ENCODE results near the gene ABCC4.

Gene ABCC4

DNA sequence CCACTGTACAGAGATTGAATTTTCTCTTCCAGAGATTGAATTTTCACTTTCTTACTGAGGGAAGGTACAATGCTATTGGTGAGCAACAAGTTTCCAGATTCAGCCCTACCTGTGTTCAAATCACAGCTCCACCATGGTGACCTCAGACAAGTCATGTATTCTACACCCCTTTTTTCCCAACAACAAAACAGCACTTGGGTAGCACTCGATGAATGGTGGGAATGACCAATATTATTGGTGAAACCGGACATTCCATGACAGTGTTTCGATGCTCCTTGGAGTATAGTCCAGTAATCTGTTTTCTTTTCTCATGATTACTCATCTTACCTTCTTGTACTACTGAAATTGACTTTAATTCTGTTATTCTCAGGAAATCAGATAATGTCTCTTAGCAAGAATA lies 322.7 kb downstream of the ABCC4 start (continued):
- TF ChIP-seq KLF10 (tag by site-specific recombination; IDR thresholded peaks at IDR 0.05): no peak
- no peak for TF ChIP-seq ZBTB7A (tag by site-specific recombination; IDR thresholded peaks at IDR 0.05; ENCODE audit: low read depth)
- TF ChIP-seq PRDM6 (tag by site-specific recombination; IDR thresholded peaks at IDR 0.05): no peak

GRCh38 chr13:94974015-94974951 lies 327.0 kb downstream of the ABCC4 start:
- Histone ChIP-seq H3K27ac (ENCODE audit: extremely low read depth, low read depth, low read length) (no peak overlapping the region), H3K4me3 (ENCODE audit: low read depth, low read length) (no peak overlapping the region), H3K36me3 (ENCODE audit: control insufficient read depth in 2 of 2, insufficient read depth in 1 of 2, low read length in 2 of 2) (no peaks in the 10 kb centered on the region), H3K9me3 (ENCODE audit: control insufficient read depth, insufficient read depth, low read depth, low read length) (no peaks in the 10 kb centered on the region), H3K4me1 (ENCODE audit: control insufficient read depth, insufficient read depth, low read length) (no peaks in the 10 kb centered on the region)
- ChIA-PET POLR2A (no interaction called here), CTCF (interaction anchor here (0.5 to 0.9 kb wide), 2 partner anchors 27 to 562 kb away, joined by 3 to 5 read pairs; no protein-coding TSS in a partner anchor)
- TF ChIP-seq, protein P1, sequence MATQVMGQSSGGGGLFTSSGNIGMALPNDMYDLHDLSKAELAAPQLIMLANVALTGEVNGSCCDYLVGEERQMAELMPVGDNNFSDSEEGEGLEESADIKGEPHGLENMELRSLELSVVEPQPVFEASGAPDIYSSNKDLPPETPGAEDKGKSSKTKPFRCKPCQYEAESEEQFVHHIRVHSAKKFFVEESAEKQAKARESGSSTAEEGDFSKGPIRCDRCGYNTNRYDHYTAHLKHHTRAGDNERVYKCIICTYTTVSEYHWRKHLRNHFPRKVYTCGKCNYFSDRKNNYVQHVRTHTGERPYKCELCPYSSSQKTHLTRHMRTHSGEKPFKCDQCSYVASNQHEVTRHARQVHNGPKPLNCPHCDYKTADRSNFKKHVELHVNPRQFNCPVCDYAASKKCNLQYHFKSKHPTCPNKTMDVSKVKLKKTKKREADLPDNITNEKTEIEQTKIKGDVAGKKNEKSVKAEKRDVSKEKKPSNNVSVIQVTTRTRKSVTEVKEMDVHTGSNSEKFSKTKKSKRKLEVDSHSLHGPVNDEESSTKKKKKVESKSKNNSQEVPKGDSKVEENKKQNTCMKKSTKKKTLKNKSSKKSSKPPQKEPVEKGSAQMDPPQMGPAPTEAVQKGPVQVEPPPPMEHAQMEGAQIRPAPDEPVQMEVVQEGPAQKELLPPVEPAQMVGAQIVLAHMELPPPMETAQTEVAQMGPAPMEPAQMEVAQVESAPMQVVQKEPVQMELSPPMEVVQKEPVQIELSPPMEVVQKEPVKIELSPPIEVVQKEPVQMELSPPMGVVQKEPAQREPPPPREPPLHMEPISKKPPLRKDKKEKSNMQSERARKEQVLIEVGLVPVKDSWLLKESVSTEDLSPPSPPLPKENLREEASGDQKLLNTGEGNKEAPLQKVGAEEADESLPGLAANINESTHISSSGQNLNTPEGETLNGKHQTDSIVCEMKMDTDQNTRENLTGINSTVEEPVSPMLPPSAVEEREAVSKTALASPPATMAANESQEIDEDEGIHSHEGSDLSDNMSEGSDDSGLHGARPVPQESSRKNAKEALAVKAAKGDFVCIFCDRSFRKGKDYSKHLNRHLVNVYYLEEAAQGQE (tag by site-specific recombination; IDR thresholded peaks at IDR 0.05): no peak
- TF ChIP-seq ZXDB (tag by site-specific recombination; IDR thresholded peaks at IDR 0.05) (no peak), ZNF175 (tag by site-specific recombination; IDR thresholded peaks at IDR 0.05) (no peak), KLF16 (tag by site-specific recombination; IDR thresholded peaks at IDR 0.05) (no peak), ZNF202 (tag by site-specific recombination; IDR thresholded peaks at IDR 0.05; ENCODE audit: borderline replicate concordance) (no peak), ZNF48 (tag by site-specific recombination; IDR thresholded peaks at IDR 0.05) (no peak), ZNF76 (tag by site-specific recombination; IDR thresholded peaks at IDR 0.05; ENCODE audit: borderline replicate concordance, low read depth) (no peak), ZNF362 (tag by site-specific recombination; IDR thresholded peaks at IDR 0.05) (no peak), ZNF530 (tag by site-specific recombination; IDR thresholded peaks at IDR 0.05; ENCODE audit: low read depth) (no peak), ZNF791 (tag by site-specific recombination; IDR thresholded peaks at IDR 0.05) (no peak), ZSCAN16 (tag by site-specific recombination; IDR thresholded peaks at IDR 0.05) (no peak), ZNF248 (tag by site-specific recombination; IDR thresholded peaks at IDR 0.05) (no peak)
- TF ChIP-seq, protein P2, sequence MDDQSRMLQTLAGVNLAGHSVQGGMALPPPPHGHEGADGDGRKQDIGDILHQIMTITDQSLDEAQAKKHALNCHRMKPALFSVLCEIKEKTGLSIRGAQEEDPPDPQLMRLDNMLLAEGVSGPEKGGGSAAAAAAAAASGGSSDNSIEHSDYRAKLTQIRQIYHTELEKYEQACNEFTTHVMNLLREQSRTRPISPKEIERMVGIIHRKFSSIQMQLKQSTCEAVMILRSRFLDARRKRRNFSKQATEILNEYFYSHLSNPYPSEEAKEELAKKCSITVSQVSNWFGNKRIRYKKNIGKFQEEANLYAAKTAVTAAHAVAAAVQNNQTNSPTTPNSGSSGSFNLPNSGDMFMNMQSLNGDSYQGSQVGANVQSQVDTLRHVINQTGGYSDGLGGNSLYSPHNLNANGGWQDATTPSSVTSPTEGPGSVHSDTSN (CRISPR knock-in tag; IDR thresholded peaks at IDR 0.05): no peak
- TF ChIP-seq, protein P3, sequence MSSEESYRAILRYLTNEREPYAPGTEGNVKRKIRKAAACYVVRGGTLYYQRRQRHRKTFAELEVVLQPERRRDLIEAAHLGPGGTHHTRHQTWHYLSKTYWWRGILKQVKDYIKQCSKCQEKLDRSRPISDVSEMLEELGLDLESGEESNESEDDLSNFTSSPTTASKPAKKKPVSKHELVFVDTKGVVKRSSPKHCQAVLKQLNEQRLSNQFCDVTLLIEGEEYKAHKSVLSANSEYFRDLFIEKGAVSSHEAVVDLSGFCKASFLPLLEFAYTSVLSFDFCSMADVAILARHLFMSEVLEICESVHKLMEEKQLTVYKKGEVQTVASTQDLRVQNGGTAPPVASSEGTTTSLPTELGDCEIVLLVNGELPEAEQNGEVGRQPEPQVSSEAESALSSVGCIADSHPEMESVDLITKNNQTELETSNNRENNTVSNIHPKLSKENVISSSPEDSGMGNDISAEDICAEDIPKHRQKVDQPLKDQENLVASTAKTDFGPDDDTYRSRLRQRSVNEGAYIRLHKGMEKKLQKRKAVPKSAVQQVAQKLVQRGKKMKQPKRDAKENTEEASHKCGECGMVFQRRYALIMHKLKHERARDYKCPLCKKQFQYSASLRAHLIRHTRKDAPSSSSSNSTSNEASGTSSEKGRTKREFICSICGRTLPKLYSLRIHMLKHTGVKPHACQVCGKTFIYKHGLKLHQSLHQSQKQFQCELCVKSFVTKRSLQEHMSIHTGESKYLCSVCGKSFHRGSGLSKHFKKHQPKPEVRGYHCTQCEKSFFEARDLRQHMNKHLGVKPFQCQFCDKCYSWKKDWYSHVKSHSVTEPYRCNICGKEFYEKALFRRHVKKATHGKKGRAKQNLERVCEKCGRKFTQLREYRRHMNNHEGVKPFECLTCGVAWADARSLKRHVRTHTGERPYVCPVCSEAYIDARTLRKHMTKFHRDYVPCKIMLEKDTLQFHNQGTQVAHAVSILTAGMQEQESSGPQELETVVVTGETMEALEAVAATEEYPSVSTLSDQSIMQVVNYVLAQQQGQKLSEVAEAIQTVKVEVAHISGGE (tag by site-specific recombination; conservative IDR thresholded peaks at IDR 0.05; ENCODE audit: low read depth): no peak
- TF ChIP-seq, protein P4, sequence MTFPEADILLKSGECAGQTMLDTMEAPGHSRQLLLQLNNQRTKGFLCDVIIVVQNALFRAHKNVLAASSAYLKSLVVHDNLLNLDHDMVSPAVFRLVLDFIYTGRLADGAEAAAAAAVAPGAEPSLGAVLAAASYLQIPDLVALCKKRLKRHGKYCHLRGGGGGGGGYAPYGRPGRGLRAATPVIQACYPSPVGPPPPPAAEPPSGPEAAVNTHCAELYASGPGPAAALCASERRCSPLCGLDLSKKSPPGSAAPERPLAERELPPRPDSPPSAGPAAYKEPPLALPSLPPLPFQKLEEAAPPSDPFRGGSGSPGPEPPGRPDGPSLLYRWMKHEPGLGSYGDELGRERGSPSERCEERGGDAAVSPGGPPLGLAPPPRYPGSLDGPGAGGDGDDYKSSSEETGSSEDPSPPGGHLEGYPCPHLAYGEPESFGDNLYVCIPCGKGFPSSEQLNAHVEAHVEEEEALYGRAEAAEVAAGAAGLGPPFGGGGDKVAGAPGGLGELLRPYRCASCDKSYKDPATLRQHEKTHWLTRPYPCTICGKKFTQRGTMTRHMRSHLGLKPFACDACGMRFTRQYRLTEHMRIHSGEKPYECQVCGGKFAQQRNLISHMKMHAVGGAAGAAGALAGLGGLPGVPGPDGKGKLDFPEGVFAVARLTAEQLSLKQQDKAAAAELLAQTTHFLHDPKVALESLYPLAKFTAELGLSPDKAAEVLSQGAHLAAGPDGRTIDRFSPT (tag by site-specific recombination; IDR thresholded peaks at IDR 0.05): no peak
